NCI-H1930 (cell line): ENCODE data around the gene PIEZO1.

Experiments
- DNase-seq, 2 experiments: peaks; one replicate each; lab custom pipeline; 2025; lab: John Stamatoyannopoulos, UW

Gene PIEZO1

GRCh38 chr16:88817785-88818574 is 33.0 kb upstream of the PIEZO1 start:
- no peak for DNase-seq

- no peak for DNase-seq
Observed at GRCh38 chr16:88816736-88817535, 31.9 kb upstream of the PIEZO1 start.

GRCh38 chr16:88815901-88816589 is 31.0 kb upstream of the PIEZO1 start:
- DNase-seq = peak in 1 of 2 experiments; percentile 4

DNA sequence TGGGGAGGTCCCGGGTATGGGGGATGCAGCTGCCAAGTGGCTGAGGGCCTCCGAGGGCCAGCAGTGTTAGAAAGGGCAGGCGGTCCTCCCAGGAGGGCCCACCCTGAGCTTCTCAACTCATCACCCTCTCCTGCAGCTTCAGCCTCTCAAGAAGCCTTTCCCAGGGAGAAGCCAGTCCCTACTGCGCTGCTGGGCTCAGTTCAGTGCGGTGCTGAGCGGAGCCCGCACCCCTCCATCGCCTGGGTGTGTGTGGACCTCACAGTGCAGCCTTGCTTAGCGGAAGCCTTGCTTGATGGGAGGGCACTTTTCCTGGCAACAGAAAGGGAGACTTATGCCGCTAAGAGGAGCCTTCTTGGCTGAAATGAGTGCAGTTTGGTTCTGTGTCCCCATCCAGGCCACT is 30.2 kb upstream of the PIEZO1 start:
- DNase-seq = no peak

DNA sequence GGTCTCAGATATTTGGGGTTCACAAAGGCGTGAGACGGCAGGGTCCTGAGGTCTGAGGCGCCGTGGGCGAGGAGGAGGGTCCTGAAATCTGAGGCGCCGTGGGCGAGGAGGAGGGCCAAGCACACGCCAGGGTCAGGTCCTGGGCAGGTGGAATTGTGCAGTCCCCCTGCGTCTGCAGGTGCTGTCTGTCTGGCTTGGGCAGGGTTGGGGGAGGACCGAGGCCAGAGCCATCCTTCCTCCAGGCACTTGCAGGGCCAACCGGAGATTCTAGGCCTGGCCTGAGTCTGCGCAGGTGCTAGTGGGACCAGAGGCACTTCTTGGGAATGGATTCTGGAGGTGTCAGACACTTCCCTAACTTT is 29.1 kb upstream of the PIEZO1 start:
- no peak for DNase-seq

DNA sequence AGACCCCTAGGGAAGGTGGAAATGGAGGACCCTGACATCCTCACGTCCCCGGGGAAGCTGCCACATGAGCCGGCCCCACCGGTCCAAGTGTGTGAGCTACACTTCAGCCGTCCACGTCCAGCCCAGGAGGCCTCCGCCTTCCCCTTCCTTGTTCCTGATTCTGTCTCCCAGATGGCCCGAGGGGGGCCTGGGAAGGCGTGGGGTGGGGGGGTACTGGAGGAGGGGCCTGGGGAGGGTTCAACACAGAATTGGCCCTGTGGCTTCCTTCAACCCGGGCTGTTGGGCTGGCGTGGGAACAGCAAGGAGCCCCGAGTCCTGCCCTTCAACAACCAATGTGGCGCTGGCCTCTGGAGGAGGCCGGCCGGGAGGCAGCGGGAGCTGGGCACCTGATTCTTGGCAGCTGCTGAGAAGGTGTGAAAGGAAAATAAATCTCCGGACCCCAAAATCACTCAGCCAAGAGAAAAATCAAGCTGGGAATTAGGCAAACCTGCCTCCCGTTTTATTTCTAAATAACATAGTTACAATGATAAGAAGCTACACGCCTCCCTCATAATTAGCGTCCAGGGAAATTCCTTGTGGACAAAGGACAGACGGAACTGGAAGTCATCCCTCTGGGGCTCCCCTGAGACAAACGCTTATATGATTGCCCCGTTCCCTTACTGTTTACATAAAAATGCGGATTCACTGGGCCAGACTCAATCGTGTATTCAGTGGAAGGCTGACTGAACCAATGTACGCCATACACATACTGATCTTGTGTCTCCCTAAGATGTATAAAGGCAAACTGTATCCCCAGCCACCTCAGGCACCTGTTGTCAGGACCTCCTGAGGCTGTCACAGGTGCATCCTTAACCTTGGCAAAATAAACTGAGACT is 28.5 kb upstream of the PIEZO1 start:
- no peak for DNase-seq

DNA sequence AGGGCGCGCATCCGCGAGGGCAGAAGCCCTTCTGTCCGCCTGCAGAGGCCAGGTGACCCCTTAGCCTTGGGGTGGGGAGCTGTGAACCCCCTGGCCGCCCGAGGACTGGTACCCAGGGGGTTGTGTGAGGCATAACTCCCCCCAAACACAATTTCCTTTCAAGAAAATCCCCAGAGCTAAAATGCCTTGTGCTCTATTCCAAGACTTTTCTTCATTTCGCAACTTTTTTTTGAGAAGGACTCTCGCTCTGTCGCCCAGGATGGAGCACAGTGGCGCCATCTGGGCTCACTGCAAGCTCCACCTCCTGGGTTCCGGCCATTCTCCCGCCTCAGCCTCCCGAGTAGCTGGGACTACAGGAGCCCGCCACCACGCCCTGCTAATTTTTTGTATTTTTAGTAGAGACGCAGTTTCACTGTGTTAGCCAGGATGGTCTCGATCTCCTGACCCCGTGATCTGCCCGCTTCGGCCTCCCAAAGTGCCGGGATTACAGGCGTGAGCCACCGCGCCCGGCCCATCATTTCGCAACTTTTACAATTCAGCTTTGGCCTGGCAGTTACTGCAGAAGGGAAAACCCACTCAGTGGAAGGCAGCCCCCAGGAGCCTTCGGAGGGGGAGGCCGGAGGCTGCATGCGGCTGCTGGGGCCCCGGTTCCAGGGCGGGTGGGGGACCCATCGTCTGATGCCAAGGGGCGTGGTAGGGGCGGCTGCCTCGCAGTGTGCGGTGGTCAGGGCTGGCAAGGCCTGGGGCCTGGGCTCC is 27.7 kb upstream of the PIEZO1 start:
- no peak for DNase-seq

- DNase-seq = peak; percentile 41 to 76
Observed at GRCh38 chr16:88811769-88812512, 26.9 kb upstream of the PIEZO1 start, which contains the start of gene APRT. TSS of gene APRT (minus strand) at chr16:88811928. CDS start at chr16:88811899, 29 bp downstream.

DNA sequence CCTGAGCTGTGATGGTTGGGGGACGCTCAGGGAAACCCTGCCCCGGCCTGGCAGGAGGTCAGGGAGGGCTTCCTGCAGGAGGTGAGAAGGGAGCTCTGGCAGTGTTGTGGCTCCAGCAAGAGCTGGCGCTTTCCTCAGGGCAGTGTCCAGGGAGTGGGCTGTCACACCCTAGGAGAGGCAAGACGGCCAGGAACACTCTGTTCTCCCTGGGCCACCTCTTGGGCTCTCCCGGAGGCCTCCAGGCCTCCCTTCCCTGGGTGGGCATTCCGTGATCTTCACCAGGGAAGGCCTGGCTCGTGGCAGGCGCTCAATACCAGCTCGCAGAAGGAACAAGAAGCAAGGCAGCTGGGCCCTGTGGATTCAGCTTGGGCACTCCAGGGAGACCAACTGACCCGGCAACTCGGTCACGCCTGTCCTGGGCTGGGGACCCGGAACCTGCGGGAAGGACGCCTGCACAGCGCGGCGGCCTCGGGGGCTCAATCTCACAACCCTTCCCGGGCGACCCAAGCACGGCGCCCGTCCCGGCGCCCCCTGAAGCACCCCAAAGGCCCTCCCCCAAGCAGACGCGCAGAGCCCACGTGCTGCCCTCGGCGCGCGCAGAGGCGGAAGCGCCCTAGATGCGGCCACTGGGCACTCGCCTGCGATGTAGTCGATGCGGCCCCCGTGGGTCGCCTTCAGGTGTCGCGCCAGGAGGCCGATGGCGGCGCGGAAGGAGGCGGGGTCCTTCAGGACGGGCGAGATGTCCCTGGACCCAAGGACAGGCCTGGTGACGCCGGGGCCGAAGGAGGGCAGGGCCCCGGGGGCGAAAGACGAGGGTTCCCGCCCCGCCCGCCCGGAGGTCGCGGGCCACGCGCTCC is 26.1 kb upstream of the PIEZO1 start:
- peak; percentile 49 to 72 for DNase-seq

DNA sequence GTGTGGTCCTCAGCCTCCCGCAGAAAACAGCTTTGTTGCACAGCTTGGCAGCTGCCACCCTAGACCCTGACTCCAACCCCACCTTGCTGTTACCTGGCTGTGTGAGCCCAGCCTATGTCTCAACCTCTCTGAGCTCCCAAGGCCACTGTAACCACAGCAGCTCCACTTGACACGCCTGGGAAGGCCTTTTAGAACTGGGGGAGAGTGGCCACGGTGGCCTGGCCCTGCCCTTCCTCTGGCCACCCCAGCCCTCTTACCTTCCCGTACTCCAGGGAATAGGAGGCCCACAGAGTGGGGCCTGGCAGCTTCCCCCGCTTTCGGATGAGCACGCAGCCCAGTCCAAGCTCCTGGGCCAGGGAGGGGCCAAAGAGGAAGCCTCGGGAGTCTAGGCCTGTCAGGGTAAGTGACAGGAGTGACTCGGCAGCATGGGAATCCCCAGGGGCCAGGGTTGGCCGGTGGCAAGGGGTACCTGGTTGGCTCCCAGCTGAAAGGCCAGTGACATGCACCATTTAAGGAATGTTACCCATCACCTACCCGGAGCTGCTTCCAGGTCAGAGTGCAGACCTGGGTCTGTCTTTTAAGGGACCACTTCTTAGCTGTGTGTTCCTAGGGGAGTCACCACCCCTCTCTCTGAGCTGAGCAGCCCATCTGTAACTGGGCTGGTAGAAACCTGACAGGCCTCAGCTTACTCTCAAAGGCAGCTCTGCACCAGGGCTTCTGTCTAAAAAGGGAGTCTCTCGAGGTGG is 25.3 kb upstream of the PIEZO1 start:
- no peak for DNase-seq

DNA sequence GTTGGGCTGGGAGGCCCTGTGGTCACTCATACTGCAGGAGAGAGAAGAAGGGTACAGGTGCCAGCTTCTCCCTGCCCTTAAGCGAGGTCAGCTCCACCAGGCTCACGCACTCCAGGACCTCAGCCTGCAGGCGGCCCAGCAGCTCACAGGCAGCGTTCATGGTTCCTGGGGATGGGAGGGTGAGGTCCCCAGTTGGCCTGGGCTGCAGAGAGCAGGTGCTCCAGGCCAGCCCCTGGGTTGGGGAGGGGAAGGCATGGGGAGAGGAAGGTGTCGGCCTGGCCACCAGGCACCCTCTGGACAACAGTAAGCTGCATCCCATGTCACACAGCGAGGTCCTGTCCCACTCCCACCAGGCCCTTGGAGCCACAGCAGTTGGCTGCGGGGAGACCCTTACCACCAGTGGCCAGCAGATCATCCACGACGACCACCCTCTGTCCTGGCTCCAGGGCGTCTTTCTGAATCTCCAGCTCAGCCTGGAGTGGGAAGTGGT is 24.7 kb upstream of the PIEZO1 start:
- DNase-seq = no peak

GRCh38 chr16:88809068-88809675 is 24.2 kb upstream of the PIEZO1 start:
- no peak for DNase-seq

- DNase-seq = no peak
Observed at GRCh38 chr16:88807626-88808453, 22.8 kb upstream of the PIEZO1 start.

DNA sequence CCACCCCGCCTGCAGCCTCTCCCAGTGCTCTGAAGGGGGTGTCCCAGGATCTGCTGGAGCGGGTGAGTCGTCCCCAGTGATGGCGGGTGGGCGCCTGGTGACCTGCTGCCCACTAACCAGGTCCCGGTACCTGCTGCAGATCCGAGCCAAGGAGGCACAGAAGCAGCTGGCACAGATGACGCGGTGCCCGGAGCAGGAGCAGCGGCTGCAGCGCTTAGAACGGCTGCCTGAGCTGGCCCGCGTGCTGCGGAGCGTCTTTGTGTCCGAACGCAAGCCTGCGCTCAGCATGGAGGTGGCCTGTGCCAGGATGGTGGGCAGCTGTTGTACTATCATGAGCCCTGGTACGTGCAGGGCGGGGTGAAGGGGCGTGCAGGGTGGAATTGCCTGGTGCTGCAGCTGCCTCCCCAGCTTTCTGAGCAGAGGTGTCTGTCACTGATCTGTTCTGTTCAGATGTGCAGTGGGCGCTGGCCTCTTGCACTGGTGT is 22.2 kb upstream of the PIEZO1 start:
- no peak for DNase-seq

GRCh38 chr16:88806491-88807111 is 21.6 kb upstream of the PIEZO1 start:
- no peak for DNase-seq

- no peak for DNase-seq
Observed at GRCh38 chr16:88805887-88806393, 20.9 kb upstream of the PIEZO1 start.
